ENCODE results near the gene SERPINB3. TPM values are rescaled to one million over a fixed set of nuclear protein-coding genes. Genes with fewer than 3 reads are reported as not detected.

SERPINB3 gene
- total and polyA plus RNA-seq, 2 experiments from 2014 or later = 0.27 to 0.59 TPM

DNA sequence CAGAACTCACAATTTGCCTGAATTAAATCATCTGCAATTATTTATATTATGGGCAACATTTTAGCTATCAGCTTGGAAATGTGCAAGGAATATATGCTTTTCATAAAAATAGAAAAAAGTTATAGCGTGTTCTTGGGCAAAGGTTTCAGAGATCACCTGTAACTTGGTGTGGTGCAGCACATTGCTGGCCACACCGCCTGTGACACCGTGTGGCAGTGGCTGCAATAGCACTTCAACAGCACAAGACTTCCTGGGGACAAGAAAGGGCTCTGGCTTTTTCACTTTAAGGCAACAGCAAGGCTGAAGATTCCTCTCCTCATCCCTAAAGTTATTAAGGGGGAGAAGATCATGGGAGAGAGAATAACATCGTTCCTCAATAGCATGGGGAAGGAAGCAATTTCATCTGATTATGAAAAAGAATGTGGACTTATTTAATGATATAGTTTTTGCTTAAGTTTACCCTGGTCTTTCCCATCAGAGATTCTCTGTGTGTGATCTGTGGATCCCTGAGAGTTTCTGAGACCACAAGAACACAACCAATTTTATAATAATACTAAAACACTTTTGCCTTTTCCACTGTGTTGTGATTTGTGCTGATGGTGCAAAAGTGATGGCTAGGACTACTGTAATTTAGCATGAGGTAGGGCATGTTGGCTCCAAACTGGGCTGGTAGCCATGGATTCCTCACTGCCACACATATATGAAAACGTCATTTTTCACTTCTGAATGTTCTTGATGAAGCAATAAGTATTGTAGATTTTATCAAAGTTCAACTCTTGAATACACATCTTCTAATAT lies 15.0 kb upstream of the SERPINB3 start:
- ATAC-seq = peak; percentile 97
- peak; percentile 65 for DNase-seq (ENCODE audit: low spot score)
- H2AFZ ChIP-seq = no peak overlapping the region

DNA sequence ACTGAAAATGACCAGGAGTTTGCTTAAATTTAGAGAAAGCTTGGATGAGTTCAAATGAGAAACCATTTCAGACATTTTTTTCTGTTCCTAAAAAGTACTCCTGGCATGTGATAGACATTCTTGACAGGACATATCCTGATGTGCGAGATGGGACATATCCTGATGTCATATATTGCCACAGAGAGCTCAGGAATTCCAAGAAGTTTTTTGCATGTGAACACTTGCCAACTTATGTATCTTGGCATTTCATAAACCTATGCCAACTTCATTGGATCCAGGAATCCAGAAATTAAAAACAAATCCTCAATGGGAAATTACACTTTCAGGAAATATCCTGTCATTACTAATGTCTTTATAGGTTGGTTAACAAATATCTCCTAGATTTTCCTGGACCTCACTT lies 2.9 kb upstream of the SERPINB3 start:
- DNase-seq (ENCODE audit: low spot score) (no peak), ATAC-seq (no peak)
- Histone ChIP-seq H3K27me3 (ENCODE audit: insufficient read depth) (no peaks in the 10 kb centered on the region), H3K9me2 (ENCODE audit: insufficient read depth) (peaks cover 16% of the 10 kb centered on the region), H3F3A (replicated peaks; ENCODE audit: low read depth) (no peaks in the 10 kb centered on the region), H3K4me2 (no peak overlapping the region), H2AFZ (no peak overlapping the region), H3K4me3 (no peak overlapping the region), H3K4me1 (ENCODE audit: insufficient read depth) (no peaks in the 10 kb centered on the region; the same call in 1 of the 2 replicates), H4K20me1 (replicated peaks; ENCODE audit: insufficient read depth) (no peaks in the 10 kb centered on the region), H3K27ac (ENCODE audit: low read depth) (no peak overlapping the region), H3K36me3 (ENCODE audit: insufficient read depth) (peaks cover 4% of the 10 kb centered on the region; the same call in 1 of the 2 replicates), H3K79me2 (replicated peaks; ENCODE audit: insufficient read depth) (no peaks in the 10 kb centered on the region)
- Mint-ChIP-seq H3K9me3 (peaks cover 21% of the 10 kb centered on the region), H3K4me1 (peaks cover 5% of the 10 kb centered on the region), H3K27ac (no peak overlapping the region), H3K27me3 (ENCODE audit: insufficient read depth, low read depth, poor library complexity) (no peaks in the 10 kb centered on the region), H3K4me3 (no peak overlapping the region), H3K36me3 (ENCODE audit: low read depth) (peaks cover 15% of the 10 kb centered on the region)
- TF ChIP-seq, protein P1, sequence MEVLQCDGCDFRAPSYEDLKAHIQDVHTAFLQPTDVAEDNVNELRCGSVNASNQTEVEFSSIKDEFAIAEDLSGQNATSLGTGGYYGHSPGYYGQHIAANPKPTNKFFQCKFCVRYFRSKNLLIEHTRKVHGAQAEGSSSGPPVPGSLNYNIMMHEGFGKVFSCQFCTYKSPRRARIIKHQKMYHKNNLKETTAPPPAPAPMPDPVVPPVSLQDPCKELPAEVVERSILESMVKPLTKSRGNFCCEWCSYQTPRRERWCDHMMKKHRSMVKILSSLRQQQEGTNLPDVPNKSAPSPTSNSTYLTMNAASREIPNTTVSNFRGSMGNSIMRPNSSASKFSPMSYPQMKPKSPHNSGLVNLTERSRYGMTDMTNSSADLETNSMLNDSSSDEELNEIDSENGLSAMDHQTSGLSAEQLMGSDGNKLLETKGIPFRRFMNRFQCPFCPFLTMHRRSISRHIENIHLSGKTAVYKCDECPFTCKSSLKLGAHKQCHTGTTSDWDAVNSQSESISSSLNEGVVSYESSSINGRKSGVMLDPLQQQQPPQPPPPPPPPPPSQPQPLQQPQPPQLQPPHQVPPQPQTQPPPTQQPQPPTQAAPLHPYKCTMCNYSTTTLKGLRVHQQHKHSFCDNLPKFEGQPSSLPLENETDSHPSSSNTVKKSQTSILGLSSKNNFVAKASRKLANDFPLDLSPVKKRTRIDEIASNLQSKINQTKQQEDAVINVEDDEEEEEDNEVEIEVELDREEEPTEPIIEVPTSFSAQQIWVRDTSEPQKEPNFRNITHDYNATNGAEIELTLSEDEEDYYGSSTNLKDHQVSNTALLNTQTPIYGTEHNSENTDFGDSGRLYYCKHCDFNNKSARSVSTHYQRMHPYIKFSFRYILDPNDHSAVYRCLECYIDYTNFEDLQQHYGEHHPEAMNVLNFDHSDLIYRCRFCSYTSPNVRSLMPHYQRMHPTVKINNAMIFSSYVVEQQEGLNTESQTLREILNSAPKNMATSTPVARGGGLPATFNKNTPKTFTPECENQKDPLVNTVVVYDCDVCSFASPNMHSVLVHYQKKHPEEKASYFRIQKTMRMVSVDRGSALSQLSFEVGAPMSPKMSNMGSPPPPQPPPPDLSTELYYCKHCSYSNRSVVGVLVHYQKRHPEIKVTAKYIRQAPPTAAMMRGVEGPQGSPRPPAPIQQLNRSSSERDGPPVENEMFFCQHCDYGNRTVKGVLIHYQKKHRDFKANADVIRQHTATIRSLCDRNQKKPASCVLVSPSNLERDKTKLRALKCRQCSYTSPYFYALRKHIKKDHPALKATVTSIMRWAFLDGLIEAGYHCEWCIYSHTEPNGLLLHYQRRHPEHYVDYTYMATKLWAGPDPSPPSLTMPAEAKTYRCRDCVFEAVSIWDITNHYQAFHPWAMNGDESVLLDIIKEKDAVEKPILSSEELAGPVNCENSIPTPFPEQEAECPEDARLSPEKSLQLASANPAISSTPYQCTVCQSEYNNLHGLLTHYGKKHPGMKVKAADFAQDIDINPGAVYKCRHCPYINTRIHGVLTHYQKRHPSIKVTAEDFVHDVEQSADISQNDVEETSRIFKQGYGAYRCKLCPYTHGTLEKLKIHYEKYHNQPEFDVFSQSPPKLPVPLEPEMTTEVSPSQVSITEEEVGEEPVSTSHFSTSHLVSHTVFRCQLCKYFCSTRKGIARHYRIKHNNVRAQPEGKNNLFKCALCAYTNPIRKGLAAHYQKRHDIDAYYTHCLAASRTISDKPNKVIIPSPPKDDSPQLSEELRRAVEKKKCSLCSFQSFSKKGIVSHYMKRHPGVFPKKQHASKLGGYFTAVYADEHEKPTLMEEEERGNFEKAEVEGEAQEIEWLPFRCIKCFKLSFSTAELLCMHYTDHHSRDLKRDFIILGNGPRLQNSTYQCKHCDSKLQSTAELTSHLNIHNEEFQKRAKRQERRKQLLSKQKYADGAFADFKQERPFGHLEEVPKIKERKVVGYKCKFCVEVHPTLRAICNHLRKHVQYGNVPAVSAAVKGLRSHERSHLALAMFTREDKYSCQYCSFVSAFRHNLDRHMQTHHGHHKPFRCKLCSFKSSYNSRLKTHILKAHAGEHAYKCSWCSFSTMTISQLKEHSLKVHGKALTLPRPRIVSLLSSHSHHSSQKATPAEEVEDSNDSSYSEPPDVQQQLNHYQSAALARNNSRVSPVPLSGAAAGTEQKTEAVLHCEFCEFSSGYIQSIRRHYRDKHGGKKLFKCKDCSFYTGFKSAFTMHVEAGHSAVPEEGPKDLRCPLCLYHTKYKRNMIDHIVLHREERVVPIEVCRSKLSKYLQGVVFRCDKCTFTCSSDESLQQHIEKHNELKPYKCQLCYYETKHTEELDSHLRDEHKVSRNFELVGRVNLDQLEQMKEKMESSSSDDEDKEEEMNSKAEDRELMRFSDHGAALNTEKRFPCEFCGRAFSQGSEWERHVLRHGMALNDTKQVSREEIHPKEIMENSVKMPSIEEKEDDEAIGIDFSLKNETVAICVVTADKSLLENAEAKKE (CRISPR knock-in tag; IDR thresholded peaks at IDR 0.05) = no peak
- TF ChIP-seq, protein P2, sequence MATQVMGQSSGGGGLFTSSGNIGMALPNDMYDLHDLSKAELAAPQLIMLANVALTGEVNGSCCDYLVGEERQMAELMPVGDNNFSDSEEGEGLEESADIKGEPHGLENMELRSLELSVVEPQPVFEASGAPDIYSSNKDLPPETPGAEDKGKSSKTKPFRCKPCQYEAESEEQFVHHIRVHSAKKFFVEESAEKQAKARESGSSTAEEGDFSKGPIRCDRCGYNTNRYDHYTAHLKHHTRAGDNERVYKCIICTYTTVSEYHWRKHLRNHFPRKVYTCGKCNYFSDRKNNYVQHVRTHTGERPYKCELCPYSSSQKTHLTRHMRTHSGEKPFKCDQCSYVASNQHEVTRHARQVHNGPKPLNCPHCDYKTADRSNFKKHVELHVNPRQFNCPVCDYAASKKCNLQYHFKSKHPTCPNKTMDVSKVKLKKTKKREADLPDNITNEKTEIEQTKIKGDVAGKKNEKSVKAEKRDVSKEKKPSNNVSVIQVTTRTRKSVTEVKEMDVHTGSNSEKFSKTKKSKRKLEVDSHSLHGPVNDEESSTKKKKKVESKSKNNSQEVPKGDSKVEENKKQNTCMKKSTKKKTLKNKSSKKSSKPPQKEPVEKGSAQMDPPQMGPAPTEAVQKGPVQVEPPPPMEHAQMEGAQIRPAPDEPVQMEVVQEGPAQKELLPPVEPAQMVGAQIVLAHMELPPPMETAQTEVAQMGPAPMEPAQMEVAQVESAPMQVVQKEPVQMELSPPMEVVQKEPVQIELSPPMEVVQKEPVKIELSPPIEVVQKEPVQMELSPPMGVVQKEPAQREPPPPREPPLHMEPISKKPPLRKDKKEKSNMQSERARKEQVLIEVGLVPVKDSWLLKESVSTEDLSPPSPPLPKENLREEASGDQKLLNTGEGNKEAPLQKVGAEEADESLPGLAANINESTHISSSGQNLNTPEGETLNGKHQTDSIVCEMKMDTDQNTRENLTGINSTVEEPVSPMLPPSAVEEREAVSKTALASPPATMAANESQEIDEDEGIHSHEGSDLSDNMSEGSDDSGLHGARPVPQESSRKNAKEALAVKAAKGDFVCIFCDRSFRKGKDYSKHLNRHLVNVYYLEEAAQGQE (IDR thresholded peaks at IDR 0.05; ENCODE audit: unreplicated experiment) = no peak
- TF ChIP-seq ZNF331 (CRISPR knock-in tag; IDR thresholded peaks at IDR 0.05; ENCODE audit: low read depth) (no peak), STAT1 (IDR thresholded peaks at IDR 0.05; ENCODE audit: unreplicated experiment) (no peak), JUNB (IDR thresholded peaks at IDR 0.05; ENCODE audit: unreplicated experiment) (no peak), EZH2 (IDR thresholded peaks at IDR 0.05; ENCODE audit: low read depth, unreplicated experiment) (no peak)

More for the DNA sequence above, 15.0 kb upstream of the SERPINB3 start:
- H3K36me3 ChIP-seq (ENCODE audit: insufficient read depth) = no peaks in the 10 kb centered on the region
- no peaks in the 10 kb centered on the region for H3K9me3 Mint-ChIP-seq
- no peaks in the 10 kb centered on the region for H3K79me2 ChIP-seq (replicated peaks; ENCODE audit: insufficient read depth)
- H3K4me3 Mint-ChIP-seq = no peak overlapping the region
- H3K4me2 ChIP-seq = no peak overlapping the region
- H3K27ac Mint-ChIP-seq = no peak overlapping the region
- no peaks in the 10 kb centered on the region for H3F3A ChIP-seq (replicated peaks; ENCODE audit: low read depth)
- TF ChIP-seq POLR2AphosphoS5 (IDR thresholded peaks at IDR 0.05; ENCODE audit: low read depth) = no peak
- TF ChIP-seq, protein P3, sequence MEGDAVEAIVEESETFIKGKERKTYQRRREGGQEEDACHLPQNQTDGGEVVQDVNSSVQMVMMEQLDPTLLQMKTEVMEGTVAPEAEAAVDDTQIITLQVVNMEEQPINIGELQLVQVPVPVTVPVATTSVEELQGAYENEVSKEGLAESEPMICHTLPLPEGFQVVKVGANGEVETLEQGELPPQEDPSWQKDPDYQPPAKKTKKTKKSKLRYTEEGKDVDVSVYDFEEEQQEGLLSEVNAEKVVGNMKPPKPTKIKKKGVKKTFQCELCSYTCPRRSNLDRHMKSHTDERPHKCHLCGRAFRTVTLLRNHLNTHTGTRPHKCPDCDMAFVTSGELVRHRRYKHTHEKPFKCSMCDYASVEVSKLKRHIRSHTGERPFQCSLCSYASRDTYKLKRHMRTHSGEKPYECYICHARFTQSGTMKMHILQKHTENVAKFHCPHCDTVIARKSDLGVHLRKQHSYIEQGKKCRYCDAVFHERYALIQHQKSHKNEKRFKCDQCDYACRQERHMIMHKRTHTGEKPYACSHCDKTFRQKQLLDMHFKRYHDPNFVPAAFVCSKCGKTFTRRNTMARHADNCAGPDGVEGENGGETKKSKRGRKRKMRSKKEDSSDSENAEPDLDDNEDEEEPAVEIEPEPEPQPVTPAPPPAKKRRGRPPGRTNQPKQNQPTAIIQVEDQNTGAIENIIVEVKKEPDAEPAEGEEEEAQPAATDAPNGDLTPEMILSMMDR (conservative IDR thresholded peaks at IDR 0.05; ENCODE audit: low read depth in 2 of 2) = peak; percentile 61 to 79
- peaks cover 4% of the 10 kb centered on the region; the same call in 2 of the 3 replicates for H3K4me1 Mint-ChIP-seq
- no peaks in the 10 kb centered on the region for H3K27me3 Mint-ChIP-seq (ENCODE audit: insufficient read depth, low read depth, poor library complexity)
- H3K27ac ChIP-seq (ENCODE audit: low read depth) = no peak overlapping the region
- no peak overlapping the region for H3K4me3 ChIP-seq
- H3K9me2 ChIP-seq (ENCODE audit: insufficient read depth) = no peaks in the 10 kb centered on the region
- H4K20me1 ChIP-seq (replicated peaks; ENCODE audit: insufficient read depth) = no peaks in the 10 kb centered on the region
- H3K27me3 ChIP-seq (ENCODE audit: insufficient read depth) = no peaks in the 10 kb centered on the region
- no peaks in the 10 kb centered on the region; the same call in 1 of the 2 replicates for H3K4me1 ChIP-seq (ENCODE audit: insufficient read depth)
- H3K36me3 Mint-ChIP-seq (ENCODE audit: low read depth) = no peaks in the 10 kb centered on the region

All from GM23338 (cell line).